NCI-H146 (cell line): ENCODE data around the gene TPCN2.

Experiments used
- DNase-seq: peaks from one replicate; lab custom pipeline; 2025; lab: John Stamatoyannopoulos, UW

Gene TPCN2

DNA sequence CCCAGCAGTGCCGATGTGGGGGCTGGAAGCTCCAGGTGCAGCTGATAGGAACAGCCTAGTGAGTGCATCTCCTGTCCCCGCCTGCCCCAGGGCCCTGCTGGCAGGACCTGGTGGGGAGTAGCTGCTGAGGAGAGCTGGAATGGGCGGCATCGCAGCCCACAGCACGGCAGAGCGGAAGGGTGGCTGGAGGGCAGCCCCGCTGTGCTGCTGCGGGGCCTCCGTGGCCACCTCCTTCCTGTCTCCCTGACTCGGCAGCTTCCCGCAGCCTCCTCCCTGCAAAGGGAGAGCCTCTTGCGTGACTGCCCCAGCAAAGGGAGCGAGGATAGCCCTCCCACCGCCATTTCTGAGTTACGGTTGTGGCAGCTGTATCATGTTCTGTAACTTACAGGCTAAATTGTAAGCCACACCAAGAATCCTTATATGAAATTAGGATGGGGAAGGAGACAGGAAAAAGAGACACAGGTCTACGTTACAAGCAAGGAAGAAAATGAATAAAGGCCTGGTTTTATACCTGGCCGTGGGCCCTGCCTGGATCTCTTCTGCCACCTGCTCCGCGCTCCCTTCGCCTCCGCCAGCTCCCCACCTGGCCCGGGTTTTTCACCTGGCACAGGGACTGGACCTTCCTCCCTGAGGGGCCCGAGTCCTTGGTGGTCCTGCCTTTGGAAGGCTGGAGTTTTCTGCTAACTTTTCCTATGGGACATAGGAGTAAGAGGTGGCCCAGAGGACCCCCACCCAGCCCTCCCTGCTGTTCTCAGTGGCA lies 10.0 kb downstream of the TPCN2 start:
- no peak for DNase-seq

GRCh38 chr11:69059429-69059828 lies 10.7 kb downstream of the TPCN2 start:
- DNase-seq: no peak

DNA sequence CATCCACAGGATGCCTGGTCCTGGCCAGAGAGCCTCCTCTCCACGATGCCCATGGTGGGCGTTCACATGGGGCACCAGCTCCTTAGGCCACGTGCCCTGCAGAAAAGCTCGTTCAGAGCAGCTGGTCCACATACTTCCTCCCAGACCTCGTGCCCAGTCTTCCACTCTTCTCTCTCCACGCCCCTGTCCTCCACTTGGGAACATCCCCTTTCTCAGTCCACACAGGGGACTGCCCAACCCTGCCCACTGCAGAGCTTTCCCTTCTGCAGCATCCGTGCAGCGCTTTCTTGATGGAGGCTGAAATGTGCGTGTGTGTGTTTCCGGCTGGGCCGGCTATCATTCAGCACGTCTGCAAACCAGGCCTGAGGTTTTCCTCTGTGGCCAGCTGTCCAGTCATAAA lies 11.3 kb downstream of the TPCN2 start:
- no peak for DNase-seq

GRCh38 chr11:69060806-69061712 lies 12.3 kb downstream of the TPCN2 start:
- DNase-seq: no peak

DNA sequence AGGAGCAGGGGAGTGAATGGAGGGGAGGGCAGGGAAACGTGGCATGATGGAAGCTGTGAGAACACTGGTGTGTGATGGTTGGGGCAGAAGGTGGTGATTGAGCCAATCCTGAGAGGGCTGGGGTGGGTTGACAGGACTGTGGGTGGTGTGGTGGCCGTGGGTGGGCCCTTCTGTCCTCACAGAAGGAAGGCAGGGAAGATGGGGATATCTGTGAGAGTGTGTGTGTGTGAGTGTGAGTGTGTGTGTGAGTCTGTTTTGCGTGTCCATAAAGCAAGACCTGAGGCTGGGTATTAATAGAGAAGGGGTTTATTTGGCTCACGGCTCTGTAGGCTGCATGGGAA lies 13.0 kb downstream of the TPCN2 start:
- DNase-seq: no peak

GRCh38 chr11:69062169-69062855 lies 13.6 kb downstream of the TPCN2 start:
- no peak for DNase-seq

DNA sequence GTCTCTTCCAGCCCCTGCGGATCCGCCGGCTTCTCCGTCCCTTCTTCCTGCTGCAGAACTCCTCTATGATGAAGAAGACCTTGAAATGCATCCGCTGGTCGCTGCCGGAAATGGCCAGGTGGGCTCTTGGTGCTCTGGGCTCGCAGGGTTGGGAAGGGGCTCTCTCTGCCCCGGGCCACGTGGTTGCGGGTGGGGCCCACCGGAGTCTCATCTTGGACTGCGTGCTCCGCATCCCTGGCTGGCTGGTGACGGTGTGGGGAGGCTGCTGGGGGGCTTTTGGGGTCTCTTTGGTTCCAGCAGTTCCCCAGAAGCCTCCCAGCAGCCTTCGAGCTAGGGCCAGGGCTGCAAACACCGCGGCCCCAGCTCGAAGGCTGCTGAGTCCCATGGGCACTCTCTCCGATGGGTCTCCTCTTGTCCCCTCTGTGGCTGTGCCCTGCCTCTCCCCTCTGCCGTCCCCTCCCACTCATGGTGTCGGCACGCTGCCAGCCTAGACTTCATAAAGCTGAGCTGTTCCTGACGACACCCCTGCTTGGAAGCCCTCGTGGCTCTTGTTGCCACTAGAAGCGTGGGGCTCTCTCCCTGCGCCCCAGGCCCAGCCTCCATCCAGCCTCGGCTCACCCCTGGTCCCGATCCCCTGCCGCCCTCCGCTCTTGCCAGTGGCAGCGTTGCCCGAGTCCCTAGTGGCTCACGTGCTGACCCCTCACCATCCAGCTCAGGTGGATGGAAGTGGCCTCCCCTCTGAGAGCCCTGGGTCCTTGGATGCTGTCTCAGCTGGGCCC lies 14.3 kb downstream of the TPCN2 start:
- DNase-seq: no peak

- DNase-seq: no peak
Measured at GRCh38 chr11:69063652-69064260, 15.0 kb downstream of the TPCN2 start.

DNA sequence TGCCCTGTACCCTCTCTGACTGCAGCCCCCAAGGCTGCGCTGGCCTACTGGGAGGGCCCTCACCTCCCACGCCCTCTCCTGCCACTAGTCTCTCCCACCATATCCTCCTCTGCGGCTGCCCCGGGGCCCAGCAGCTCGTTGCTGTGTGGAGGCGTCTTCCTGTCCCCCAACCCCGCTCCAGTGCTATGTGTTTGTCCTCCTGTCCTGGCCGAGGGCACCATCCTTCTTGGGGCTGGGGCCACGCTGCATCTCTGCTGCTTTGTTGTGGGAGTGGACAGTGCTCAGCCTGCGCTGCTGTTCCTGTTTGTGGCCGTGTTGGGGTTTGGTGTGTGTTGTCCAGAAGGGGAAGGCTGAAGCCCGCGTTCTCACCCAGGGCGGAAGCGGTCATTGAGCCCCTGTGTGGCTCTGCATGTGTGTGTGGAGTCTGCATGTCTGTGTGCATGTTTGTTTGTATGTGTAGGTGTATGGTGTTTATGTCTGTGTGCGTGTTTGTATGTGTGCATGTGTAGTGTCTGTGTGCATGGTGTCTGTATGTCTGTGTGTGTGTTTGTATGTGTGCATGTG lies 15.7 kb downstream of the TPCN2 start:
- no peak for DNase-seq

DNA sequence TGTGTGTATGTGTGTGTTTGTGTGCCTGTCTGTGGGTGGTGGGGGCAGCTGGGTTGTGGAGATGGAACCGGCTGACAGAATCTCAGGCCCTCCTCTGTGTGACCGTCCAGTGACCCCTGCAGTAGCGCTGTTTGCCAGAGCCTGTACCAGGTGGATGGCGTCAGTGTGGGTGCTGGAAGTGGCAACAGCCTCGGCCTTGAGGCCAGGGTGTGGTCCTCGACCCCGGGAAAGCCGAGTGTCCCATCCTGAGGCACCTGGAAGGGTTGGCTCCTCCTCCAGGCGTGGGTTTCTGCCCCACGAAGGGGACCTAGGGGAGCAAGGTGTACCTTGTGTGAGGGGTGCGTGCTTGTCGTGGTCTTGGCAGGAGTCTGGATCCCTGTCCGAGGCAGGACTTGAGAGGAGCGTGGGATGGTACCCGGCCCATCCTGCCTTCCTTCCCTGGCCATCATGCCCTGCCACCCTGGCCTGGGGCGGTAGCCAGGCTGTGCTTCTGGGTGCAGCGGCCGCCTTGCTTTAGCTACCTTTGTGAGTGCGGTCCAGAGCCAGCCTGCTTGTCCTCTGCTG lies 16.5 kb downstream of the TPCN2 start:
- no peak for DNase-seq

GRCh38 chr11:69066122-69067112 lies 17.7 kb downstream of the TPCN2 start:
- DNase-seq: no peak

- no peak for DNase-seq
Measured at GRCh38 chr11:69067200-69067599, 18.5 kb downstream of the TPCN2 start.

- no peak for DNase-seq
Measured at GRCh38 chr11:69071086-69071800, 22.5 kb downstream of the TPCN2 start.

GRCh38 chr11:69071956-69072355 lies 23.2 kb downstream of the TPCN2 start:
- DNase-seq: no peak

GRCh38 chr11:69073469-69073868 lies 24.7 kb downstream of the TPCN2 start:
- no peak for DNase-seq

GRCh38 chr11:69074375-69075140 lies 25.8 kb downstream of the TPCN2 start:
- DNase-seq: no peak

- DNase-seq: no peak
Measured at GRCh38 chr11:69075421-69076128, 26.8 kb downstream of the TPCN2 start.
